Hindlimb muscle (tissue), 1 donor: Measurements from ENCODE around the gene LRRC40. TPM values are rescaled to one million over a fixed set of nuclear protein-coding genes. Genes with fewer than 3 reads are reported as not detected.
"Not testable (repeated sequence)": the region's sequence is repeated elsewhere in the genome, so short reads cannot be mapped to it uniquely, and the experiment has no call there.

Experiments
- DNase-seq: peaks from one replicate; pipeline ENCODE4 v3.0.0-alpha.2; 2013
- polyA plus RNA-seq: library from polyadenylated mRNA; unstranded; fragments of 120-200 nt; gene quantifications from one replicate; pipeline ENCODE4 v1.2.1, GENCODE V29; 2013; ENCODE audit not compliant: insufficient read length

LRRC40 gene
- polyA plus RNA-seq, 1 donor, result 14.8 TPM

GRCh38 chr1:70202173-70202758, 3.1 kb downstream of the LRRC40 start:
- DNase-seq, result no peak

- DNase-seq, result no peak
Observed at GRCh38 chr1:70200065-70200464, 5.3 kb downstream of the LRRC40 start.

GRCh38 chr1:70196333-70196732, 9.0 kb downstream of the LRRC40 start:
- DNase-seq, result no peak

GRCh38 chr1:70195342-70195741, 10.0 kb downstream of the LRRC40 start:
- no peak for DNase-seq

GRCh38 chr1:70194601-70195000, 10.8 kb downstream of the LRRC40 start:
- no peak for DNase-seq

- not testable (repeated sequence) for DNase-seq
Observed at GRCh38 chr1:70192446-70192845, 12.9 kb downstream of the LRRC40 start.

GRCh38 chr1:70190180-70190579, 15.2 kb downstream of the LRRC40 start:
- DNase-seq, result no peak

GRCh38 chr1:70188522-70188921, 16.9 kb downstream of the LRRC40 start:
- no peak for DNase-seq

- DNase-seq, result not testable (repeated sequence)
Observed at GRCh38 chr1:70185181-70185580, 20.2 kb downstream of the LRRC40 start.

GRCh38 chr1:70171512-70171911, 33.9 kb downstream of the LRRC40 start:
- no peak for DNase-seq

GRCh38 chr1:70169018-70169839, 36.1 kb downstream of the LRRC40 start:
- no peak for DNase-seq

GRCh38 chr1:70168283-70168682, 37.1 kb downstream of the LRRC40 start:
- DNase-seq, result no peak

GRCh38 chr1:70164350-70164749, 41.0 kb downstream of the LRRC40 start:
- DNase-seq, result no peak

- DNase-seq, result no peak
Observed at GRCh38 chr1:70156529-70157120, 48.8 kb downstream of the LRRC40 start.

- DNase-seq, result no peak
Observed at GRCh38 chr1:70153739-70154138, 51.6 kb downstream of the LRRC40 start.

GRCh38 chr1:70150444-70150843, 54.9 kb downstream of the LRRC40 start:
- no peak for DNase-seq

GRCh38 chr1:70146488-70146887, 58.9 kb downstream of the LRRC40 start:
- DNase-seq, result no peak

GRCh38 chr1:70143048-70143659, 62.2 kb downstream of the LRRC40 start:
- peak; percentile 48 for DNase-seq

- peak; percentile 56 for DNase-seq
Observed at GRCh38 chr1:70142075-70142474, 63.3 kb downstream of the LRRC40 start.

- no peak for DNase-seq
Observed at GRCh38 chr1:70140894-70141293, 64.5 kb downstream of the LRRC40 start.

GRCh38 chr1:70140343-70140742, 65.0 kb downstream of the LRRC40 start:
- DNase-seq, result peak; percentile 86

- DNase-seq, result no peak
Observed at GRCh38 chr1:70134148-70134547, 71.2 kb downstream of the LRRC40 start.

- peak; percentile 19 for DNase-seq
Observed at GRCh38 chr1:70117046-70117445, 88.3 kb downstream of the LRRC40 start.
